Mesendoderm (in vitro differentiated cells): Measurements from ENCODE around the gene TRIM40.

ENCODE experiments used
- DNase-seq: peaks from one replicate; pipeline ENCODE4 v3.0.0; 2013
- H2AK5ac ChIP-seq: 2 replicates; pipeline ENCODE4 v1.6.1; 2013; ENCODE audit warnings: low read length, inconsistent platforms
- H2BK120ac ChIP-seq: 2 replicates; pipeline ENCODE4 v1.6.1; 2013; ENCODE audit warnings: low read depth, mild to moderate bottlenecking, low read length, moderate library complexity, mixed read lengths
- H2BK15ac ChIP-seq: replicated peaks from 2 replicates; pipeline ENCODE4 v1.6.1; 2013; ENCODE audit warnings: low read depth, mild to moderate bottlenecking, moderate library complexity
- H2BK5ac ChIP-seq: 2 replicates; pipeline ENCODE4 v1.6.1; 2013; ENCODE audit warnings: low read length, inconsistent platforms
- H3K18ac ChIP-seq: 2 replicates; pipeline ENCODE4 v1.6.1; 2013; ENCODE audit warnings: mild to moderate bottlenecking, low read length, mixed read lengths
- H3K23ac ChIP-seq: one replicate; pipeline ENCODE4 v1.6.1; 2013; ENCODE audit warnings: low read length
- H3K27ac ChIP-seq: 2 replicates; pipeline ENCODE4 v1.5.1; 2013; ENCODE audit warnings: low read depth, mild to moderate bottlenecking, inconsistent platforms, low read length, moderate library complexity
- H3K27me3 ChIP-seq: 2 replicates; pipeline ENCODE4 v1.6.1; 2013; ENCODE audit warnings: low read length, control low read depth, mild to moderate bottlenecking, inconsistent platforms; ENCODE audit not compliant: insufficient read depth, poor library complexity
- H3K36me3 ChIP-seq: 2 replicates; pipeline ENCODE4 v1.6.1; 2013; ENCODE audit warnings: low read length, inconsistent platforms; ENCODE audit not compliant: control insufficient read depth, insufficient read depth
- H3K4ac ChIP-seq: one replicate; pipeline ENCODE4 v1.6.1; 2013; ENCODE audit warnings: low read depth, mild to moderate bottlenecking, low read length, moderate library complexity
- H3K4me1 ChIP-seq: 2 replicates; pipeline ENCODE4 v1.6.1; 2013; ENCODE audit warnings: low read depth, low read length, inconsistent platforms; ENCODE audit not compliant: control insufficient read depth
- H3K4me2 ChIP-seq: 2 replicates; pipeline ENCODE4 v1.6.1; 2013; ENCODE audit warnings: low read length
- H3K4me3 ChIP-seq: 2 replicates; pipeline ENCODE4 v1.5.1; 2013; ENCODE audit warnings: mild to moderate bottlenecking, low read length
- H3K56ac ChIP-seq: one replicate; pipeline ENCODE4 v1.6.1; 2013; ENCODE audit warnings: low read length
- H3K79me1 ChIP-seq: 2 replicates; pipeline ENCODE4 v1.6.1; 2013; ENCODE audit warnings: low read length, inconsistent platforms
- H3K79me2 ChIP-seq: 2 replicates; pipeline ENCODE4 v1.6.1; 2013; ENCODE audit warnings: mild to moderate bottlenecking, low read length; ENCODE audit not compliant: control insufficient read depth, insufficient read depth
- H3K9ac ChIP-seq: 2 replicates; pipeline ENCODE4 v1.6.1; 2013; ENCODE audit warnings: low read length, inconsistent platforms
- H4K5ac ChIP-seq: one replicate; pipeline ENCODE4 v1.6.1; 2013; ENCODE audit warnings: low read length
- H4K8ac ChIP-seq: one replicate; pipeline ENCODE4 v1.6.1; 2013; ENCODE audit warnings: low read depth, mild to moderate bottlenecking, control low read depth, low read length, moderate library complexity
- WGBS: extraction: QIAGEN DNeasy Blood & Tissue Kit; methylation state at CpG from one replicate; pipeline ENCODE4 v1.1.7; 2013; ENCODE audit warnings: low lambda C conversion rate, missing lambda C conversion rate; ENCODE audit not compliant: insufficient coverage; ENCODE audit errors: extremely low coverage; 5-methylcytosine and 5-hydroxymethylcytosine counted together

TRIM40 gene

DNA sequence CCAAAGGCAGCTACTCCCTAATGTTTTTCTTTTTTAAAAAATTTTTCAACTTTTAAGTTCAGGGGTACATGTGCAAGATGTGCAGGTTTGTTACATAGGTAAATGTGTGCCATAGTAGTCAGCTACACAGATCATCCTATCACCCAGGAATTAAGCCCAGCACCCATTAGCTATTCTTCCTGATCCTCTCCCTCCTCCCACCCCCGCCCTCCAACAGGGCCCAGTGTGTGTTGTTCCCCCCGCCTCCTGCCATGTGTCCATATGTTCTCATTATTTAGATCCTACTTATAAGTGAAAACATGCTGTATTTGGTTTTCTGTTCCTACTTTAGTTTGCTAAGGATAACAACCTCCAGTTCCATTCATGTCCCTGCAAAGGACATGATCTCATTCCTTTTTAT lies 39.8 kb downstream of the TRIM40 start:
- H3K4ac ChIP-seq, result no peak overlapping the region
- no peak overlapping the region for H2BK5ac ChIP-seq
- no peak overlapping the region for H4K8ac ChIP-seq
- no peaks in the 10 kb centered on the region for H3K4me1 ChIP-seq
- H3K18ac ChIP-seq, result no peak overlapping the region
- H3K4me2 ChIP-seq, result no peak overlapping the region
- H3K79me1 ChIP-seq, result no peaks in the 10 kb centered on the region
- H3K79me2 ChIP-seq, result no peaks in the 10 kb centered on the region
- no peak overlapping the region for H3K56ac ChIP-seq
- no CpG with 5 or more reads among the region's 2 CpGs for WGBS
- H3K4me3 ChIP-seq, result no peak overlapping the region
- peaks cover 13% of the 10 kb centered on the region for H3K27me3 ChIP-seq
- no peak overlapping the region for H2AK5ac ChIP-seq
- no peaks in the 10 kb centered on the region for H3K36me3 ChIP-seq
- no peak for DNase-seq
- H2BK120ac ChIP-seq, result no peak overlapping the region
- H4K5ac ChIP-seq, result no peak overlapping the region
- no peak overlapping the region for H2BK15ac ChIP-seq
- no peak overlapping the region for H3K9ac ChIP-seq
- H3K27ac ChIP-seq, result no peak overlapping the region
- no peak overlapping the region for H3K23ac ChIP-seq

GRCh38 chr6:30178837-30179236 lies 42.9 kb downstream of the TRIM40 start:
- no peak for DNase-seq
- H2BK5ac ChIP-seq, result no peak overlapping the region
- H4K5ac ChIP-seq, result no peak overlapping the region
- H4K8ac ChIP-seq, result no peak overlapping the region
- H3K56ac ChIP-seq, result no peak overlapping the region
- WGBS, result no CpG with 5 or more reads among the region's 1 CpG
- H3K4me2 ChIP-seq, result no peak overlapping the region
- H2AK5ac ChIP-seq, result no peak overlapping the region
- H2BK120ac ChIP-seq, result no peak overlapping the region
- H3K4me3 ChIP-seq, result no peak overlapping the region
- H3K27me3 ChIP-seq, result peaks cover 2% of the 10 kb centered on the region
- no peaks in the 10 kb centered on the region for H3K79me2 ChIP-seq
- H3K9ac ChIP-seq, result no peak overlapping the region
- no peak overlapping the region for H3K4ac ChIP-seq
- H3K4me1 ChIP-seq, result no peaks in the 10 kb centered on the region
- no peak overlapping the region for H3K23ac ChIP-seq
- no peak overlapping the region for H2BK15ac ChIP-seq
- no peaks in the 10 kb centered on the region for H3K36me3 ChIP-seq
- H3K18ac ChIP-seq, result no peak overlapping the region
- no peak overlapping the region for H3K27ac ChIP-seq
- H3K79me1 ChIP-seq, result no peaks in the 10 kb centered on the region

GRCh38 chr6:30180145-30180544 lies 44.2 kb downstream of the TRIM40 start:
- no peak overlapping the region for H3K56ac ChIP-seq
- no peak overlapping the region for H2BK5ac ChIP-seq
- H3K4me2 ChIP-seq, result no peak overlapping the region
- H2BK120ac ChIP-seq, result no peak overlapping the region
- H3K23ac ChIP-seq, result no peak overlapping the region
- no peaks in the 10 kb centered on the region for H3K79me2 ChIP-seq
- no peaks in the 10 kb centered on the region for H3K4me1 ChIP-seq
- no peak for DNase-seq
- no peak overlapping the region for H4K5ac ChIP-seq
- no peak overlapping the region for H3K18ac ChIP-seq
- H4K8ac ChIP-seq, result no peak overlapping the region
- no peak overlapping the region for H3K4me3 ChIP-seq
- no peak overlapping the region for H3K27ac ChIP-seq
- no CpG with 5 or more reads among the region's 1 CpG for WGBS
- H2BK15ac ChIP-seq, result no peak overlapping the region
- no peaks in the 10 kb centered on the region for H3K36me3 ChIP-seq
- no peak overlapping the region for H3K9ac ChIP-seq
- no peaks in the 10 kb centered on the region for H3K27me3 ChIP-seq
- no peaks in the 10 kb centered on the region for H3K79me1 ChIP-seq
- no peak overlapping the region for H2AK5ac ChIP-seq
- H3K4ac ChIP-seq, result no peak overlapping the region

DNA sequence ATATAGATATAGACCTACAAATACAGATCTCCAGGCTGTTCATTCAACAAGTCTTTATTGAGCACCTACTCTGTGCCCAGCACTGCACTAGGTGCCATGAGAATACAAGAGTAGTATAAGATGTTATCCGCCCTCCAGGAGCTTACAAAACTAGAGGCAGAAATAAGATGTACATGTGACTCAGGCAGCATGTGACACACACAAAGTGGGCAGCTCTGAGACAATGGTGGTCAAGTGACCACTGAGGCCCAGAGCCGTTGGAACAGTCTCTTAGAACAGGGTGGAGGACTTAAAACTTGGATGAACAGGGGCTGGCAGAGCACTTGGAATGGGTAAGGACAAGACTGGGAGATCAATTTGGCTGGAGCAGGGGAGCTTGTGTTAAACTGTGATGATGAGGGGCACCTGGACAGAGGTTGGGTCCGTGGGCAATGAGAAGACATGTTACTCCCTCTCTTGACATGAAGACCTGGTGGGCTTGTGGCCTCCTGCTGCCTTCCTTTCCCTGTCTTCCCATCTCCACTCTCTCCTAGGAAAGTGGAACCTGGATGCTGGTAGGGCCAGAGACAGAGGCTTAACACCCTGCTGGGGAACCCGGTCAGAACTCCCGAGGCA lies 48.6 kb downstream of the TRIM40 start:
- no CpG with 5 or more reads among the region's 5 CpGs for WGBS
- no peak overlapping the region for H2BK120ac ChIP-seq

DNA sequence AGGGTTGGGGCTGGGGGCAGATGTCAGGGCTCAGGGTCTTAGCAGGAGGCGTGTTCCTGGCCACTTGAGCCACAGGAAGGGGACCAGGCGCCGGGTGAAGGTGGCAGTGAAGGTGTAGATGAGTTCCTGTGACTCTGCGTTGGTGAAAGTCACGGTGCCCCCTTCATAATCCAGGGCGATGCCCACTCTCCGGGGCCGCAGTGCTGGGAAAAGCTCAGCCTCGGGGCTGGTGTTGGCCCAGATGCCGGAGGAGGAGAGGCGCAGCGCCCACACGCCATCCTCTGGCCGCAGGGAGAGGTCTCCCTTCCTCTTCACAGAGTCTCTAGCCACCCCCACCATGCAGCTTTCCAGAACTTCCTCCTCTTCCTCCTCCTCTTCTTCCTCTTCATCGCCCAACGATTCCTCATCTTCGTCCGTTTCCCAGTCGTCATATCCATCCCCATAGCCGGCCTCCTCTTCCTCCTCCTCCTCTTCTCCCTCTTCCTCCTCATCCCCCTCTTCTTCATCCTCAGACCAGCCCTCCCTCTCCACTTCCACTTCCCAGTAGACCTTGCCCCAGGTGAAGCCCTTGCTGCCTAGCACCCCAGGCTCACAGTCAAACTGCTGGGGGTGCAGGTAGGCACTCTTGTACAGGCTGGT lies 50.0 kb downstream of the TRIM40 start:
- WGBS, result 100% methylated on average over 6 of the region's 20 CpGs
- H3K4me3 ChIP-seq, result no peak overlapping the region
- no peak overlapping the region for H2BK120ac ChIP-seq
- no peaks in the 10 kb centered on the region for H3K79me2 ChIP-seq
- H3K56ac ChIP-seq, result no peak overlapping the region
- no peak overlapping the region for H2BK5ac ChIP-seq
- DNase-seq, result no peak
- no peak overlapping the region for H3K27ac ChIP-seq
- no peak overlapping the region for H3K4me2 ChIP-seq
- peaks cover 2% of the 10 kb centered on the region for H3K36me3 ChIP-seq
- H3K4ac ChIP-seq, result no peak overlapping the region
- no peak overlapping the region for H2AK5ac ChIP-seq
- H3K18ac ChIP-seq, result no peak overlapping the region
- H3K4me1 ChIP-seq, result no peaks in the 10 kb centered on the region
- H4K8ac ChIP-seq, result no peak overlapping the region
- no peaks in the 10 kb centered on the region for H3K27me3 ChIP-seq
- no peak overlapping the region for H3K9ac ChIP-seq
- H2BK15ac ChIP-seq, result no peak overlapping the region
- H4K5ac ChIP-seq, result no peak overlapping the region
- H3K23ac ChIP-seq, result no peak overlapping the region
- H3K79me1 ChIP-seq, result no peaks in the 10 kb centered on the region

More for the DNA sequence above, 48.6 kb downstream of the TRIM40 start:
- Histone ChIP-seq H2BK5ac (no peak overlapping the region), H3K18ac (no peak overlapping the region), H3K36me3 (no peaks in the 10 kb centered on the region), H3K4ac (no peak overlapping the region), H3K4me3 (no peak overlapping the region), H3K27me3 (no peaks in the 10 kb centered on the region), H4K8ac (no peak overlapping the region), H3K79me1 (no peaks in the 10 kb centered on the region), H2AK5ac (no peak overlapping the region), H3K4me1 (no peaks in the 10 kb centered on the region), H3K4me2 (no peak overlapping the region), H4K5ac (no peak overlapping the region), H3K56ac (no peak overlapping the region), H2BK15ac (no peak overlapping the region), H3K9ac (no peak overlapping the region), H3K79me2 (no peaks in the 10 kb centered on the region), H3K23ac (no peak overlapping the region), H3K27ac (no peak overlapping the region)
- DNase-seq, result no peak

GRCh38 chr6:30188541-30188940 lies 52.6 kb downstream of the TRIM40 start:
- Histone ChIP-seq H3K56ac (no peak overlapping the region), H3K79me1 (no peaks in the 10 kb centered on the region), H3K4ac (no peak overlapping the region), H4K5ac (no peak overlapping the region), H3K4me2 (no peak overlapping the region), H2AK5ac (no peak overlapping the region), H3K9ac (no peak overlapping the region), H4K8ac (no peak overlapping the region), H3K4me3 (no peak overlapping the region), H3K79me2 (no peaks in the 10 kb centered on the region), H3K27me3 (no peaks in the 10 kb centered on the region), H3K23ac (no peak overlapping the region), H3K4me1 (no peaks in the 10 kb centered on the region), H3K27ac (no peak overlapping the region), H3K36me3 (peaks cover 2% of the 10 kb centered on the region), H2BK5ac (no peak overlapping the region), H2BK15ac (no peak overlapping the region), H3K18ac (no peak overlapping the region), H2BK120ac (no peak overlapping the region)
- no peak for DNase-seq
- WGBS, result no CpG with 5 or more reads among the region's 5 CpGs
